ENCODE data around the gene TUBB4A.
"Not testable (repeated sequence)": the region's sequence is repeated elsewhere in the genome, so short reads cannot be mapped to it uniquely, and the experiment has no call there.

TUBB4A gene

DNA sequence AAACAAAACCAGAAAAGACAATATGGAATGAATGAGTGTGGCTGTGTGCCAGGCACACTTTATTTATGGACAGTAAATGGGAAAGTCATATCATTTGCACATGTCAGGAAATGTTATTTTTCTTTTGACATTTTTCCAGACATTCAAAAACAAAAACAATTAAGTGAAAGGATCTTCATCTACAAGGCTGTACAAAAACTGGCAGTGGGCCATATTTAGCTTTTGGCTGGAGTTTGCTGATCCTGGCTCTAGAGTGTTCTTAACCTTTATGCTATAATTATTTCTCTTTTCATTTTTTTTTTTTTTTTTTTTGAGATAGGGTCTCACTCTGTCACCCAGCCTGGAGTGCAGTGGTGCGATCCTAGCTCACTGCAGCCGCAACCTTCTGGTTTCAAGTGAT is 22.2 kb upstream of the TUBB4A start:
- no peak for DNase-seq (ENCODE audit: low spot score)

DNA sequence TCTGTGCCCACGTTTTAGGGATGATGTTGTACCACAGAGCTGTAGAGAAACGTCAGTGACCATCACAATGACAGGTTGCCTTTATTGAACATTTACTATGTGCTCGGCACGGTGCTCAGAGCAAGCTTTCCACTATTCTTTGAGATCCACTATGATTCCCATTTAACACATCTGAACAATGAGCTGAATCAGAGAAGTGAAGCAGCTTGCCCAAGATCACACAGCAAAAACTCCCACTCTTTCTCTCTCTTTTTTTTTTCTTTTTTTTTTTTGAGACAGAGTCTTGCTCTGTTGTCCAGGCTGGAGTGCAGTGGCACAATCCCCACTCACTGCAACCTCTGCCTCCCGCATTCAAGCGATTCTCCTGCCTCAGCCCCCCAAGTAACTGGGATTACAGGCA is 20.6 kb upstream of the TUBB4A start:
- DNase-seq (ENCODE audit: low spot score): no peak

DNA sequence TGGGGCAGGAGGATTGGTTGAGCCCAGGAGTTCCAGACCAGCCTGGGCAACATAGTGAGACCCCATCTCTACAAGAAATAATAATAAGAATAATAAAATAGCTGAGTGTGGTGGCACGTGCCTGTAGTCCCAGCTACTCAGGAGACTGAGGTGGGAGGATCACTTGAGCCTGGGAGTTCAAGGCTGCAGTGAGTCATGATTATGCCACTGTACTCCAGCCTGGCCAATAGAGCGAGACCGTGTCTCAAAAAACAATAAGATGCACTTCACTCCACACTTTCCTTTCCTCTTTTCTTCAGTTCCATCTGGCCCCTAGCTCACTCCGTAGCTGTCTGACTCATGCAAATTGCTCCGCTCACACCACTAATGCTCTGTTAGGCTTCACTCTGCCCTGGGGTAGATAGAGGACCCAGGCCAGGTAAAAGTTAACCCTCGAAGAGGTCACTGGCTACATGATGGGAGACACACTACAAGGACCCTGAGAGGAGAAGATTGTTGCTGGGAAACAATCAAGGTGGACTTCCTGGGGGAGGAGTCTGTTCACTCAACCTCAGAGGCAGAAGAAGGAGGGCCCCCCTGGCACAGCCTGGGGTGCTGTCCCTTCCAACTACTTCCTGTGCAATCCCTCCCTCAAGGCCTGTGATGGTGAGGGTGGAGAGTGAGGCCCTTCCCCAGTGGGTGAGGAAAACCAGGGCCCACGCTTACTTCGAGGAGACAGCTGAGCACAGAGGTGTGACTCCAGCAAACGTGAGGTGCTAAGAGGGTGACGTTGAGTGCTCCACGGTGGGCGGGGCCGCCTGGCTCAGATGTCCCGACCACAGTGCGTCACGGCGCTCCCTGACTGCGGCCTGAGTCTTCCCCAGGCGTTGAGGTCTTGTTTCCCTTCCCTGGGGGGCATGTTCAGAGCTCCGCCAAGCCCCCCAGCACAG is 19.9 kb upstream of the TUBB4A start:
- DNase-seq (ENCODE audit: low spot score): no peak

DNA sequence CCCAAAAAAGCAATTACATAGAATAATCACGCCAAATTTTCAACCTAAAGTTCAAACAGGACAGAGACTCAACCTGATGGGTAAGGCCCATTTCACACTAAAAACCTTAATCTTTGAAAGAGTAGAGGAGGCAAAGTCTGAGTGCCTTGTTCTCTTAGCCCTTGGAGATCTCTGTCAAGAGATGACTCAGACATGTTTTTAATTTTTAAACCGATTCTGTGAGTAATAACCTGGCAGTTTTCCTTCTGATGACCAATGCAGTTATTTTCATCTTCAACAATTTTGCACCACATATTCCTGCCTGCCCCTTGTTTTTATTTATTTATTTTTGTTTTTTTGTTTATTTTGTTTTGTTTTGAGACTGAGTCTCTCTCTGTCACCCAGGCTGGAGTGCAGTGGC is 17.2 kb upstream of the TUBB4A start:
- peak; percentile 65 for DNase-seq (ENCODE audit: low spot score)

DNA sequence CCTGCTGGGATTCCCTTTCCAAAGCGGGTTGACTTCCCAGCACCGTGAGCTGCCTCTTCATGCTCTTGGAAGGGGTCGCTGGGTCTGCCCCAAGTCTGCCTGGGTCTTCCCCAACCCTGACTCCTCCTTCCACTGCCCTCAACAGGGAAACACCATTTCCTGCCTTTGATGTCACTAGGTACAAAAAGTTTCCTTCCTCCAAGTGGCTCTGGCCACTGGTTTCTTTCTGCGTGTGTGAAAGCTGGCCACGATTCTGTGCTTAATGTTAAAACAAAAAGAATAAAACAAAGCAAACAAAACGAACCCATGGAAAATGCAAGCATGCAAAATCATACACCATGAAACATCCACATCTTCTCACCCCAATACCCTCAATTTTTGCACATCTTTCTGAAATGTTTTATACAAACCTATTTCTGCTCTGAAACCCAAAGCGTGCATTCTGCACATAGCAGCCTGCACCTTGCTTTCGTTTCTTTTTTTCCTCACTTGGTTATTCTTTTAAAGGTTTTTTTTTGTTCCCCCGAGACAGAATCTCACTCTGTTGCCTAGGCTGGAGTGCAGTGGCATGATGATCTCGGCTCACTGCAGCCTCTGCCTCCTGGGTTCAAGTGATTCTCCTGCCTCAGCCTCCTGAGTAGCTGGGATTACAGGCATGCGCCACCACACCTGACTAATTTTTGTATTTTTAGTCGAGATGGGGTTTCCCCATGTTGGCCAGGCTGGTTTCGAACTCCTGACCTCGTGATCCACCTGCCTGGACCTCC is 16.2 kb upstream of the TUBB4A start:
- DNase-seq (ENCODE audit: low spot score): no peak

DNA sequence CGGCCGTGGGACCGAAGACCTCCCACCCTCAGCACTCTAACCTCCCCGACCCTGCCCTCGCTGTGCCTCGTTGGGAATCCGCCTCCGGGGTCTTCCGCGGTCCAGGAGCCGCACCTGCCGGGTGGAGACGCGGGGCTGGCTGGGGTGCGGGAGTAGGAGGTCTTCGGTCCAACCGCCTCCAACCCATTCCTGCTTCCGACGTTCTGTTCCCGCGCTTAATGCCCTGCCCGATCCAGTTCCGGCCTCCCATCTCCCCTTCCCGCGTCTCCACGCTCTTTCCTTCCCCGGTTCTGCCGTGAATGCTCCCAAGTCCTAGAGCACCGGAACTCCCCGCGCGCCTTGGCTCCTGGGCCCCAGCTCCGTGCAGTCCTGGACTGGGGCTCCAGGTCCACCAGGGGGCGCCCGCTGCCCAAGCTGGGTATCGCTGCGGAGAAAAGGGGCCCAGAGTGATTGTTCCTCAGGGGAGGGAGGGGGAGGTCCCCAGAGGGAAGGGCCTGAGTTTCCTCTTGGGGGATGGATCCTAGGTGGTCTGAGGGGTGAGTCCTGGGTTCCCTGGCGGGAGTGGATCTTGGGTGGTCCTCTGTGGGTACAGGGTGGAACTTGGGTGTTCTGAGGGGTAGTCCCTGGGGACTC is 14.7 kb upstream of the TUBB4A start:
- peak; percentile 76 for DNase-seq (ENCODE audit: low spot score)

DNA sequence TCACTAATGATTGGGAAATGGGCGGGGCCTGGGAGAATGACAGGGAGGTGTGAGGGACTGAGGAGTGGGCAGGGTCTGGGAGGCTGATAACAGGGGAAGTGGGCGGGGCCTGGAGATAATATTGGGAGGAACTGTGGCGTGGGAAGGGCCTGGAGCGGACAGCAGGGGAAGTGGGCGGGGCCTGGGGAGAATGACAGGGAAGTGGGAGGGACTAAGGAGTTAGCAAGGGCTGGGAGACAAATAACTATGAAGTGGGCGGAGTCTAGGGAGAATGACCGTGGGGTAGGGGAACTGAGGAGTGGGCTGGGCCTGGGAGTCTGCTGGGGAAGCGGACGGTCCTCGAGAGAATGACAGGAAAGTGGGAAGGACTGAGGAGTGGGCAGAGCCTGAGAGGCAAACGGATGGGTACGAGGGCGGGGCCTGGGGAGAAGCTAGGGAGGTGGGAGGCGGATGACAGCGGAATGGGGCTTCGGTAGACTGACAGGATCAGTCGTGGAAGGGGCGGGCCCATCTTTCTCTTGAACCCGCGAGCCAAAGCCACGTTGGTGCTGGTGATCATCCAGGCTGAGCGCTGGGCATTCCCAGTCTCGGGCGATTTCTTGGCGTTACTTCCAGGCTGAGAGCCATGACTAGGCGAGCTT is 14.0 kb upstream of the TUBB4A start:
- peak; percentile 89 for DNase-seq (ENCODE audit: low spot score)

DNA sequence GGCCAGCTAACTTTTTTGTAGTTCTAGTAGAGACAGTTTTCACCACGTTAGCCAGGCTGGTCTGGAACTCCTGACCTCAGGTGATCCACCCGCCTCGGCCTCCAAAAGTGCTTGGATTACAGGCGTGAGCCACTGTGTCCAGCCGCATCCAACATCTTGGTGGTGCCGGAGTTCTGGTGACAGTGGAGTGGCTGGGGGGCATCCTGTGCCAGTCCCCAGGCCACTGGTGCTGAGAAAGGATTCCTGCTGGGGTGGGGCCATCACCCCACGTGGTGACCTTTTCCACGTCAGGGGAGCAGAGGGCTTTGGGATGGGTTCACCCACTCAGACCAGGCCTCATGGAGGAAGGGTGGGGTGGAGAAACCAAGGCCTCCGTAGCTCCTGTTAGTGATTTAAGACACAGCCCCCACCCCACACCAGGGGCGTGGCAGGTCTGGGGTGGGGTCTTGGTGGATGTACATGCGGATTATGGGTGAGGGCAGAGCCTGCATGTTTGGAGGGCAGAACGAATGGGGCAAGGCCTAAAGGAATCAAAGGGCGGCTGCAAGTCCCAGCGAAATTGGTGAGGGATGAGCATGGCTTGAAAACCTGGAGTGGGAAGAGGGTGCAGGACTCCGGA is 12.9 kb upstream of the TUBB4A start:
- no peak for DNase-seq (ENCODE audit: low spot score)

DNA sequence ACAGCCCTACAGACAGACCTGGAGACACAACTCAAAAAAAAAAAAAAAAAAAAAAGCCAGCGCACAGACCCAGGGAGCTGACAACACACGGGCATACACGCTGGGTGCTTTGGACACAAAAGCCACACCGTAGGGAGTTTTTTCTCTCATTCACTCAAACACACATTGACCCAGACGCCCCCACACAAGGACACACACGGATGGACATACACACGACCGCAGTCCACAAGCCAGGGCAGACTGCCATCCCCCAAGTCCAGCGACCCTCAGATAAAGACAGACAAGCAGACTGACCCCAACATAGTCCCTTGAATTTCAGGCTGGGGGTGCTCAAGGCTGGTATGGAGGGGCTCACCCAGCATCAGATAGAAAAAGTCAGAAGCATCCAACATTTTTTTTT is 12.0 kb upstream of the TUBB4A start:
- no peak for DNase-seq (ENCODE audit: low spot score)

DNA sequence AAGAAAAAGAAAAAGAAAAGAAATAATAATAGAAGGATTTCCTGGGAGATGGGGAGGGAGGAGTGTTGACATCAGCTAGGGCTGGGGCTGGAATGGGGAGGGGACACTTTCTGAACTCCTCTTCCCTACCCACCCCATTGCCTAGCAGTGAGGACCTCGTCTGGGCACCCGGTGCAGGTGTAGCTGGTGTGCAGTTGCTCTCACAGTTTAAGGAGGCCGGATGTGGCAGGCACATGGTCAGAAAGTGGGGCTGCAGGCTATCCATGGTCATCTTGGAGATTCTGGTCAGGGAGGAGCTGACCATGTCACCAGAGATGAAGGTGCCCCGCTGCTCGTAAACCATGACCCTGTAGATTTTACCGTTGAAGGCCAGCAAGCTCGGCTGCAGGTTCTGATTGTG is 8.5 kb upstream of the TUBB4A start:
- DNase-seq (ENCODE audit: low spot score): no peak

DNA sequence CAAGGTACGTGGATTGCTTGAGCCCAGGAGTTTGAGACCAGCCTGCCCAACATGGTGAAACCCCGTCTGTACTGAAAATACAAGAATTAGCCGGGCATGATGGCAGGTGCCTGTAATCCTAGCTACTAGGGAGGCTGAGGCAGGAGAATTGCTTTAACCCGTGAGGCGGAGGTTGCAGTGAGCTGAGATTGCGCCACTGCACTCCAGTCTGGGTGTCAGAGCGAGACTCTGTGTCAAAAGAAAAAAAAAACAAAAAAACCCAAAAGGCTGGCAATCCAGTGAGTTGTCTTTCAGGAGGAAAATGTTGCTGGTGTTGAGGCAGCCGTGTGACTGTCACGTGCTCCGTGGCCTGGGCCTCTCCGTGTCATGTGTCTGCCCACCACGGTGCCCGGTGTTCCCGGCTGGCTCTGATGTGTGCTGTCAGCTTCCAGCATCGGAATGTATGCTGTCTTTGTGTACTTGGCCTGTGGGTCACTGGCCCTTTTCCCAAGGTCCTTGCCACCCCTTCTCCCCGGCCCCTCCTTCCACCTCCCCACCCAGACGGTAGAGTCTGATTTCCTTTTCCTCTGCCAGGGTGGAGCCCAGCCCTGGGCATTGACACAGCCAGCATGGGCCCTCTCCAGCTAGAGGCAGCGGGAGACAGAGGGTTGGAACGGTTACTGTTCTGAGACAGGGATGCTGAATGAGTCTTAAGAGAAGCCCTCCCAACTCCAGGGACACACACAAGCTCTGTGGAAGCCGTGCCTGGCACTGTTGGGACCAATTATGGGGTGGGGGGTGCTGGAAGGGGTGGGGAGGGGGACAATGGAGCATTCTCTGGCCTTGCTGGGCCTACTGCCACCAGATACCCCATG is 7.2 kb upstream of the TUBB4A start:
- DNase-seq (ENCODE audit: low spot score): no peak

DNA sequence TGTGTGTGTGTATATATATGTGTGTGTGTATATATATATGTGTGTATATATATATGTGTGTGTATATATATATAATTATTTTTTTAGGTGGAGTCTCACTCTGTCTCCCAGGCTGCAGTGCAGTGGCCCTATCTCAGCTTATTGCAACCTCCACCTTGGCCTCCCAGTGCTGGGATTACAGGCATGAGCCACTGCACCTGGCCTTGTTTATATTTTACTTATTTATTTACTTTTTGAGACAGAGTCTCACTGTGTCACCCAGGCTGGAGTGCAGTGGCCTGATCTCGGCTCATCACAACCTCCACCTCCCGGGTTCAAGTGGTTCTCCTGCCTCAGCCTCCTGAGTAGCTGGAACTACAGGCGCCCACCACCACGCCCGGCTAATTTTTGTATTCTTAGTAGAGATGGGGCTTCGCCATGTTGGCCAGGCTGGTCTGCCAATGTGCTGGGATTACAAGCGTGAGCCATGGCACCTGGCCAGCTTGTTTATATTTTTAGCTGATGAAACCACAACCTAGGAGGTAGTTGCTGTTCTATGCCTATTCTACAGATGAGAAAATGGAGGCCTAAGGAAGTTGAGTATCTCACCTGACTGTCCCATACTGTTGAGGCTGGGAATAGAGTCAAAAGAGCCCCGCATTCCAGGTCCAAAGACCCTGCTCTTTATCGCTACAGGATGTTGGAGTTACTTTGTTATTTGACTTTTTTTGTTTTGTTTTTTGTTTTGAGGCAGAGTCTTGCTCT is 6.1 kb upstream of the TUBB4A start:
- DNase-seq (ENCODE audit: low spot score): not testable (repeated sequence)

DNA sequence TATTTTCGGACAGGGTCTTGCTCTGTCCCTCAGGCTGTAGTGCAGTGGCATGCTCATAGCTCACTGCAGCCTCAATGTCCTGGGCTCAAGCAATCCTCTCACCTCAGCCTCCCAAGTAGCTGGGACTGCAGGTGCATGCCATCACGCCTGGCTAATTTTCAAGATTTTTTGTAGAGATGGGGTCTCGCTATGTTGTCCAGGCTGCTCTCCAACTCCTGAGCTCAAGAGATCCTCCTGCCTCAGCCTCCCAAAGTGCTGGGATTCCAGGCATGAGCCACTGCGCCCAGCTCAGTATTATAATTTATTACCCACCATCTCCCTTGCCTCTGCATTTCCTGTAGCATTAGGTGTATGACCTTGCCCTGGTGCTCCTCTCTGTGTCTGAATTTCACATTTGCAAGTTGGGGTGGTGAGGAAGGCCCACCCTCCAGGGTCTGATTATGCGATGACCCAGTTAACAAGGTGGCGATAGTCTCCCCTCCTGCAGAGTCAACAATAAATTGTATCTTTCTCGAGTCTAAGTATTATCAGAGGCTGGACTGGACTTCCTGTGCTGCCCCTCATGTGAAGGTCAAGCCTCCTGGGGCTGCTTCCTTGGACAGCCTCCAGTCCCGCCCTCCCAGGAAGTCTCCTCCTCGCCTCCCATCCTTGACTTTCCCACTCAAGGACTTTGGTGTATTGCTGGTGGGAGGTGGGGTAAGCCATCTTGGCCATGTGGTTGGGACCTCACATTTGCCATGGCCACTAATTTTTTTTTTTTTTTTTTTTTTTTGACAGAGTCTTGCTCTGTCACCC is 1.5 kb upstream of the TUBB4A start:
- DNase-seq (ENCODE audit: low spot score): no peak

DNA sequence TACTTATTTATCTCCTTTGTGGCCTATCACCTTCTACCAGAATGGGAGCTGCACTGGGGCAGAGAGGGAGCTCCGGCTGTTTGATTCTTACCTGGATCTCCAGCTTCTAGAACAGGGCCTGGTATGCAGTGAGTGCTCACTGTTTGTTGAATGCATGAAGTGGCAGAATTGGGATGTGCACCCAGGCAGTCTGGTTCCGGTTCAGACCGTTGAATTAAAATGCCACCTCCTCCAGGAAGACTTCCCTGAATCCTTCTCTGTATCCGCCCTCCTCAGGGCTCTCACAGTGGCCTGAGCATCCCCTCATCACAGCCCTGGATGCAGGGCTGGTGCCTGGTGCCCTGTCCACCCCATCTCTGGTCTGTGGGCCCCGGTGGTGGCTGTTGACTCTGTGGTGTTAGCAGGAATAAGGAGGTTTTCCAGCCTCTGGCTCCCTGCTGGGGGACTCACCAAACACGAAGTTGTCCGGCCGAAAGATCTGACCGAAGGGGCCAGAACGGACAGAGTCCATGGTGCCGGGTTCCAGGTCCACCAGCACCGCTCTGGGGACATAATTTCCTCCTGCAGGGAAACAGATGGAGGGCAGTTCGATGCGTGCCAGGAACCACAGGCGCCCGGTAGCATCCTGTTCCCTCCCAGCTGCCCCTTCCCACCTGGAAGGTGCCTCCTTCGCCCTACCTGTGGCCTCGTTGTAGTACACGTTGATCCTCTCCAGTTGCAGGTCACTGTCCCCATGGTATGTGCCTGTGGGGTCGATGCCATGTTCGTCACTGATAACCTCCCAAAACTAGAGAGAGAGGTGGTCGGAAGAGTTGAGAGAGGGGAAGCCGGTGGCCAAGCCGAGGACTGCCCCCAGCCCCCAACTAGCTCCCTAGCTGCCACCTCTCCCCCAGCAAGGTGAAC is 1.0 kb downstream of the TUBB4A start:
- DNase-seq (ENCODE audit: low spot score): no peak

DNA sequence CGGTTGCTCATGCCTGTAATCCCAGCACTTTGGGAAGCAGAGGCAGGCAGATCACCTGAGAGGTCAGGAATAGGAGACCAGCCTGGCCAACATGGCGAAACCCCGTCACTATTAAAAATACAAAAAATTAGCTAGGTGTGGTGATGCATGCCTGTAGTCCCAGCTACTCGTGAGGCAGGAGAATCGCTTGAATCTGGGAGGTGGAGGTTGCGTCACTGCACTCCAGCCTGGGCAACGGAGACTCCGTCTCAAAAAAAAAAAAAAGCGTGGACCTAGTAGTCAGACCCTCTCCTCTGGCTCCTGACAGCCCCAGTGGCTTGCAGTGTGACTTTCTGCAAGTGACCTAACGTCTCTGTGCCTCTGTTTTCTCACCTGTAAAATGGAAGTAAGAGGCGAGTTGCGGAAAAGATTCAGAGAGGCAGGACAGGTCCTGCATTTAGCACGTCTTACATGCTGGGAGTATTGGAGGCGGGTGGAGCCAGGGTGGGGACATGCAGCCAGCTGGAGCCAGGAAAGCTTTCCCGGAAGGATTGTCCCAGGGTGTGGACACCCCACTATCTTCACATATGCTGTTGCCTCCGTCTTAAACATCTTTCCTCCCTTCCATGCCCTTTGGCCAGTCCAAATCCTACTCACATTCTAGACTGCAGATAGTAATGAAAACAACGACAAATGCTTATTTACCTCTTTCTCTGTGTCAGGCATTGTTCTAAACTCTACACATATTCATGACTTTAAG is 2.9 kb downstream of the TUBB4A start:
- DNase-seq (ENCODE audit: low spot score): no peak

DNA sequence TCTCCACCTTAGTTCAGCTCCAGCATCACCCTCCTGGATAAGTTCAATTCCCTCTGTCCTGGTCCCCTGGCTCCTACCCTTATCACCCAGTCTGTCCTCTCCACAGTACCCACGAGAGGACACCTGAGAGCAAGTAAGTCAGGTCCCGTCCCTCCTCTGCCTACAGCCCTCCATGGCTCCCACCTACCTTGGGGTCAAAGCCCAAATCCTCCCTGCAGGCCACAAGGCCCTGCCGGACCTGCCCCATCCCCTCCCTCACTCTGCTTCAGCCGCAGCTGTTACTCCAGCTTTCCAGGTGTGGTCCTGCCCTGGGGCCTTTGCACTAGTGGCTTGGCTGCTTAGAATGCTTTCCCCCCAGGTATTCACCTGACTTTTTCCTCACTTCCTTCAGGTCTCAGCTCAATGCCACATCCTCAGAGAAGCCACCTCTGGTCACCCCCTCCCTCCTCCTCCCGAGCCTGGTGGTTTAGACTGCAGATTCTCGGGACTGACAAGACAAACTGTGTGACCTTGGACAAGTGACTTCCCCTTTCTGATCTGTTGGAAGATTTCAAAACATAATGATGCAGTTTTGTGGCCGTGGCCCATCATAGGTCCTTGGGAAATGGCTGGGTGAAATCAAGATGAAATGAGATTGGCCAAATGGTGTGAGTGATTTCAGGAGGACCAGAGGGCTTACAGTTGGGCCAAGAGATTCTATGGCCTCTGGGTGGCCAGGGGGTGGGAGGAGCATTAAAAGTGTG is 3.6 kb downstream of the TUBB4A start:
- DNase-seq (ENCODE audit: low spot score): no peak

DNA sequence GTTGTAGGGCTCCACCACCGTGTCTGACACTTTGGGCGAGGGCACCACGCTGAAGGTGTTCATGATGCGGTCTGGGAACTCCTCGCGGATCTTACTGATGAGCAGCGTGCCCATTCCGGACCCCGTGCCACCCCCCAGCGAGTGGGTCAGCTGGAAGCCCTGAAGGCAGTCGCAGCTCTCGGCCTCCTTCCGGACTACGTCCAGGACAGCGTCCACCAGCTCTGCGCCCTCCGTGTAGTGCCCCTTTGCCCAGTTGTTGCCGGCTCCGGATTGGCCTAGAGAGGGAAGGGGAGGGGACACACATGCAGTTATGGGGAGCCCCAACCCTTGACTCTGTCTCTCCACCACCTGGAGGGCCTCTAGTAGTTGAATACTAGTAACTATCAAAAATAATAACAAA is 6.2 kb downstream of the TUBB4A start:
- no peak for DNase-seq (ENCODE audit: low spot score)
